SK-N-SH (cell line): ENCODE results near the gene ZNF79. TPM values are rescaled to one million over a fixed set of nuclear protein-coding genes. Genes with fewer than 3 reads are reported as not detected.

Source experiments
- CTCF ChIA-PET: fragments of 300-600, 350-600 bp; formaldehyde crosslinking; extraction: SDS; loops from one replicate; lab custom pipeline; 2021; lab: Yijun Ruan, JAX
- POLR2A ChIA-PET: fragments of 350-600 bp; sonication (Branson Sonifier 250); formaldehyde crosslinking; extraction: SDS; loops from one replicate; lab custom pipeline; 2020; ENCODE audit warnings: antibody characterized with exemption, inconsistent platforms; lab: Yijun Ruan, JAX
- DNase-seq: peaks from one replicate; pipeline ENCODE4 v3.0.0; 2012
- H2AFZ ChIP-seq: fragments of 200-600 bp; sonication (generic); 2 replicates; pipeline ENCODE4 v1.8.1; 2016; ENCODE audit warnings: antibody characterized with exemption, mild to moderate bottlenecking, low read depth
- H3F3A ChIP-seq: fragments of 200-600 bp; sonication (generic); replicated peaks from 2 replicates; pipeline ENCODE3; 2016; ENCODE audit warnings: antibody characterized with exemption, mild to moderate bottlenecking; ENCODE audit not compliant: insufficient read depth
- H3K27ac ChIP-seq, 2 experiments: fragments of 200-500 bp in 1 of 2; fragments of 200-600 bp in 1 of 2; sonication (Bioruptor generic) in 1 of 2; sonication (generic), shearing (Covaris generic) in 1 of 2; 2 replicates each; pipeline versions ENCODE4 v1.5.1 to v1.6.1; 2014 to 2016; ENCODE audit warnings: low read depth in 2 of 2, inconsistent platforms in 1 of 2, low read length in 1 of 2, mild to moderate bottlenecking in 1 of 2, mixed read lengths in 1 of 2
- H3K27me3 ChIP-seq: fragments of 200-600 bp; sonication (generic), shearing (Covaris generic); 2 replicates; pipeline ENCODE4 v1.6.1; 2016; ENCODE audit warnings: mixed run types; ENCODE audit not compliant: insufficient read depth
- H3K36me3 ChIP-seq, 2 experiments: fragments of 200-500 bp in 1 of 2; fragments of 200-600 bp in 1 of 2; sonication (Bioruptor generic) in 1 of 2; sonication (generic) in 1 of 2; replicated peaks in 1 of 2; 2 replicates each; pipeline versions ENCODE3 to v1.5.1; 2014 to 2016; ENCODE audit warnings: low read length in 1 of 2, mild to moderate bottlenecking in 1 of 2; ENCODE audit not compliant: insufficient read depth in 2 of 2, control insufficient read depth in 1 of 2
- H3K4me1 ChIP-seq, 2 experiments: fragments of 200-500 bp in 1 of 2; fragments of 200-600 bp in 1 of 2; sonication (Bioruptor generic) in 1 of 2; sonication (generic), shearing (Covaris generic) in 1 of 2; 2 replicates each; pipeline versions ENCODE4 v1.5.1 to v1.6.1; 2014 to 2016; ENCODE audit warnings: low read depth in 1 of 2, low read length in 1 of 2, mixed run types in 1 of 2; ENCODE audit not compliant: insufficient read depth in 2 of 2, control insufficient read depth in 1 of 2
- H3K4me2 ChIP-seq: fragments of 200-600 bp; sonication (generic), shearing (Covaris generic); 2 replicates; pipeline ENCODE4 v1.6.1; 2017; ENCODE audit warnings: mixed run types
- H3K4me3 ChIP-seq, 2 experiments: fragments of 200-500 bp in 1 of 2; fragments of 200-600 bp in 1 of 2; sonication (Bioruptor generic) in 1 of 2; sonication (generic), shearing (Covaris generic) in 1 of 2; 2 replicates each; pipeline versions ENCODE4 v1.5.1 to v1.8.1; 2014 to 2016; ENCODE audit warnings: low read depth in 2 of 2, inconsistent platforms in 1 of 2, low read length in 1 of 2, mild to moderate bottlenecking in 1 of 2, mixed read lengths in 1 of 2, moderate library complexity in 1 of 2
- H3K79me2 ChIP-seq: fragments of 200-600 bp; sonication (generic); 2 replicates; pipeline ENCODE4 v1.8.1; 2017; ENCODE audit warnings: mild to moderate bottlenecking; ENCODE audit not compliant: insufficient read depth
- H3K9ac ChIP-seq: fragments of 200-600 bp; sonication (generic); 2 replicates; pipeline ENCODE4 v1.6.1; 2017; ENCODE audit warnings: mixed run types
- H3K9me2 ChIP-seq: fragments of 200-600 bp; sonication (generic); 2 replicates; pipeline ENCODE4 v1.6.1; 2017; ENCODE audit warnings: mixed run types
- H3K9me3 ChIP-seq: fragments of 200-600 bp; sonication (generic); 2 replicates; pipeline ENCODE4 v1.6.1; 2017; ENCODE audit warnings: mixed run types, mild to moderate bottlenecking, moderate library complexity
- H4K20me1 ChIP-seq: fragments of 200-600 bp; sonication (generic); 2 replicates; pipeline ENCODE4 v1.6.1; 2017; ENCODE audit warnings: mild to moderate bottlenecking, mixed run types; ENCODE audit not compliant: insufficient read depth
- CHD2 ChIP-seq: fragments of 150-350 bp; IDR thresholded peaks from 2 replicates; pipeline ENCODE4 v1.6.1; 2018; ENCODE audit warnings: low read length; ENCODE audit not compliant: partially characterized antibody
- FOXM1 ChIP-seq: IDR thresholded peaks from 2 replicates; pipeline ENCODE4 v1.4.0; 2012; ENCODE audit warnings: low read depth, mild to moderate bottlenecking
- MXI1 ChIP-seq: IDR thresholded peaks from 2 replicates; pipeline ENCODE4 v1.6.1; 2012; ENCODE audit warnings: mild to moderate bottlenecking, low read depth, low read length, improper control_type of control experiment
- NFIC ChIP-seq: IDR thresholded peaks from 2 replicates; pipeline ENCODE4 v1.4.0; 2012; ENCODE audit warnings: borderline replicate concordance
- PBX3 ChIP-seq: IDR thresholded peaks from 2 replicates; pipeline ENCODE4; 2012
- REST ChIP-seq: IDR thresholded peaks from 2 replicates; pipeline ENCODE4 v1.6.1; 2012; ENCODE audit warnings: mild to moderate bottlenecking, low read depth, low read length, moderate library complexity
- WGBS: methylation state at CpG from one replicate; pipeline ENCODE4 v1.1.6; 2017; ENCODE audit warnings: low lambda C conversion rate; 5-methylcytosine and 5-hydroxymethylcytosine counted together
- polyA plus RNA-seq, 3 experiments: library from polyadenylated mRNA; depleted of rRNA; stranded (reverse); fragments of >200 nt; gene quantifications; 2 replicates each; pipeline ENCODE4 v1.2.3, GENCODE V29; 2012

Gene ZNF79
- polyA plus RNA-seq, 1 of the 3 experiments (the other 2 are of a cell fraction): 4.6 TPM

GRCh38 chr9:127398715-127399400, 25.3 kb upstream of the ZNF79 start:
- ChIA-PET POLR2A (no interaction called here), CTCF (interaction anchor here (0.6 to 2.2 kb wide), 8 partner anchors 9 to 450 kb away, joined by 3 to 10 read pairs (median 4); no protein-coding TSS in a partner anchor)
- WGBS: 98% methylated on average over 10 of the region's 13 CpGs

More at GRCh38 chr9:127398715-127399400, 25.3 kb upstream of the ZNF79 start:
- Histone ChIP-seq H2AFZ (no peak overlapping the region), H3K4me3 (no peak overlapping the region; a peak in 1 of 4 replicates), H3K4me2 (peak overlapping the region; percentile 94), H3K9me3 (no peaks in the 10 kb centered on the region), H3K9ac (peak overlapping the region; percentile 82; the same call in 1 of the 2 replicates), H3K9me2 (no peaks in the 10 kb centered on the region), H3K27ac (no peak overlapping the region), H3K27me3 (no peaks in the 10 kb centered on the region), H3K4me1 (peaks cover 7 to 18% of the 10 kb centered on the region in 2 experiments; a peak in 1 of 4 replicates), H3K36me3 (peaks cover 0 to 5% of the 10 kb centered on the region in 2 experiments), H3F3A (peaks cover 4% of the 10 kb centered on the region), H3K79me2 (peaks cover 17% of the 10 kb centered on the region), H4K20me1 (peaks cover 6% of the 10 kb centered on the region; the same call in 1 of the 2 replicates)
- no peak for DNase-seq
- TF ChIP-seq PBX3 (no peak), MXI1 (no peak), CHD2 (no peak), NFIC (no peak), FOXM1 (no peak), REST (no peak)
- TF ChIP-seq, all 33 proteins: peak for 0
